NCI-H345 treated with DMSO at 0.1 percent for 48 hours (cell line): ENCODE data around the gene CFD.
"Not testable (repeated sequence)": the region's sequence is repeated elsewhere in the genome, so short reads cannot be mapped to it uniquely, and the experiment has no call there.

Experiments
- DNase-seq: peaks from one replicate; lab custom pipeline; 2025; ENCODE audit not compliant: unreplicated experiment; lab: John Stamatoyannopoulos, UW

The CFD gene

DNA sequence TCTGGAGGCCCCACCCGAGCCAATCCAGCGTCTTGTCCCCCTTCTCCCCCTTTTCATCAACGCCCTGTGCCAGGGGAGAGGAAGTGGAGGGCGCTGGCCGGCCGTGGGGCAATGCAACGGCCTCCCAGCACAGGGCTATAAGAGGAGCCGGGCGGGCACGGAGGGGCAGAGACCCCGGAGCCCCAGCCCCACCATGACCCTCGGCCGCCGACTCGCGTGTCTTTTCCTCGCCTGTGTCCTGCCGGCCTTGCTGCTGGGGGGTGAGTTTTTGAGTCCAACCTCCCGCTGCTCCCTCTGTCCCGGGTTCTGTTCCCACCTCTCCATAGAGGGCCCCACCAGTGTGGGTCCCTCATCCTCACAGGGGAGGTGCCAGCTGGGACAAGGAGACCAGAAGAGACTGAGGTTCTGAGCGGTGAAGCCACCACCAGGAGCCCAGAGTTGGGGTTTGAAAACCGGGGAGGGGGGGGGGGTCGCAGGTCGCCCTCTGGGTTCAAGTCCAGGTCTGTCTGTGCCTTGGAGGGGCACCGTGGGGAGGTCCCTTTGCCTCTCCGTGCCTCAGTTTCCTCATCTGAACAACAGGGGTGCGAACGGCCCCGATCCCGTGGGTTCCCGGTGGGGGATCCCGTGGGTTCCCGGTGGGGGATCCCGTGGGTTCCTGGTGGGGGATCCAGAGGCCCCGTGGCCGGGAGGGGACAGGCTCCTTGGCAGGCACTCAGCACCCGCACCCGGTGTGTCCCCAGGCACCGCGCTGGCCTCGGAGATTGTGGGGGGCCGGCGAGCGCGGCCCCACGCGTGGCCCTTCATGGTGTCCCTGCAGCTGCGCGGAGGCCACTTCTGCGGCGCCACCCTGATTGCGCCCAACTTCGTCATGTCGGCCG lies 7.1 kb upstream of the CFD start, which contains the start of gene ELANE:
TSS of gene ELANE (plus strand) at position 168 of the 878 bp plus-strand sequence. CDS start at position 194, 26 bp downstream.
- DNase-seq, result no peak

DNA sequence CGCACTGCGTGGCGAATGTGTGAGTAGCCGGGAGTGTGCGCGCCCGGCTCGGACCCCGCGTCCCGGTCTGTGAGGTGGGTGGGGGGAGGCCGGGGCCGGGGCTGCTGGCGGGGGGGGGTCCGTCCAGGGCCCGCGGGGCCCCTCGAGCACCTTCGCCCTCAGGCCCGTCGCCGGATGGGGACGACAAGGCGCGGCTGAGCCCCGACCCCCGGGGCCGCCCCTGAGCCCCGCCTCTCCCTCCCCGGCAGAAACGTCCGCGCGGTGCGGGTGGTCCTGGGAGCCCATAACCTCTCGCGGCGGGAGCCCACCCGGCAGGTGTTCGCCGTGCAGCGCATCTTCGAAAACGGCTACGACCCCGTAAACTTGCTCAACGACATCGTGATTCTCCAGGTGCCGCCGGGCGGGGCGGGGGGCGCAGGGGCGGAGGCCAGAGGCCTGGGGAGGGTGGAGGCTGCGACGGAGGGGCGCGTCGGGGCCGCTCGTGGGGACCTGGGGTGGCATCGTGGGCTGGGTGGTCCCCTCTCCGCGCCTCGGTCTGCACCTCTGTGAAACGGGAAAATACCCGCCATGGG lies 6.4 kb upstream of the CFD start:
- DNase-seq, result no peak

DNA sequence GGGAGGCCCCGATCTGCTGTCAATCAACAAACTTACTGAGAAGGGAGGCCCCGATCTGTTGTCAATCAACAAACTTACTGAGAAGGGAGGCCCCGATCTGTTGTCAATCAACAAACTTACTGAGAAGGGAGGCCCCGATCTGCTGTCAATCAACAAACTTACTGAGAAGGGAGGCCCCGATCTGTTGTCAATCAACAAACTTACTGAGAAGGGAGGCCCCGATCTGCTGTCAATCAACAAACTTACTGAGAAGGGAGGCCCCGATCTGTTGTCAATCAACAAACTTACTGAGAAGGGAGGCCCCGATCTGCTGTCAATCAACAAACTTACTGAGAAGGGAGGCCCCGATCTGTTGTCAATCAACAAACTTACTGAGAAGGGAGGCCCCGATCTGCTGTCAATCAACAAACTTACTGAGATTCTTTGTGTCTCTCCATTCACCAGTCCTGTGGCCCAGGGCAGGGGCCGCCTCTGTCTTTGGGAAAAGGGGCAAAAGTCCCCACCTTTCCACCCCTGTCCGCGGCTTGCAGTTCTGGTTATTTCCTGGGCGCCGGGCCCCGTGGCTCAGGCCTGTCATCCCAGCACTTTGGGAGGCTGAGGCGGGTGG lies 5.7 kb upstream of the CFD start:
- not testable (repeated sequence) for DNase-seq

DNA sequence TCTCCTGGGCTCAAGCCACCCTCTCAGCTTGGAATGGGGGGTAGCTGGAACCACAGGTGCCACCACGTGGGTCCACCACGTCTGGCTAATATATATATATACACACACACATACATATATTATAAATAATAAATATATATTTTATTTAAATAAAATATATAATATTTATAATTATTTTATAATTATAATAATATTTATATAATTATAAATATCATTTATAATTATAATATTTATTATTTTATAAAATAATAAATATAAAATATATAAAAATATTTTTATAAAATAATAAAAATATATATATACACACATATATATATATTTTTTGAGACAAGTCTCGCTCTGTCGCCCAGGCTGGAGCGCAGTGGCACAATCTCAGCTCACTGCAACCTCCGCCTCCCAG lies 4.9 kb upstream of the CFD start:
- DNase-seq, result no peak

DNA sequence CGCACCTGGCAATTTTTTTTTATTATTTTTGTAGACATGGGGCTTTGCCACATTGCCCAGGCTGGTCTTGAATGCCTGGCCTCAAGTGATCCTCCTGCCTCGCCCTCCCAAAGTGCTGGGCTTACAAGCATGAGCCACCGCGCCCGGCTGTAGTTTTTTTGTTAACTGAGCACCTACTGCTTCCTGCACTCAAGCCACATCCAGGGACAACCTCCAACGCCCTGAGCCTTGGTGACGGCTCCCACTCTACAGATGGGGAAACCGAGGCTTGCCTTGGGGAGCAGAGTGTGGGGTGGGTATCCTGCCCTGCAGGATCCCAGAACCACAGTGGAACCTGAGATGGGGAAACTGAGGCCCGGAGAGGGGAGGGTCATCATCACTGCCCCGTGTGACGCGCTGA lies 4.3 kb upstream of the CFD start:
- DNase-seq, result no peak

DNA sequence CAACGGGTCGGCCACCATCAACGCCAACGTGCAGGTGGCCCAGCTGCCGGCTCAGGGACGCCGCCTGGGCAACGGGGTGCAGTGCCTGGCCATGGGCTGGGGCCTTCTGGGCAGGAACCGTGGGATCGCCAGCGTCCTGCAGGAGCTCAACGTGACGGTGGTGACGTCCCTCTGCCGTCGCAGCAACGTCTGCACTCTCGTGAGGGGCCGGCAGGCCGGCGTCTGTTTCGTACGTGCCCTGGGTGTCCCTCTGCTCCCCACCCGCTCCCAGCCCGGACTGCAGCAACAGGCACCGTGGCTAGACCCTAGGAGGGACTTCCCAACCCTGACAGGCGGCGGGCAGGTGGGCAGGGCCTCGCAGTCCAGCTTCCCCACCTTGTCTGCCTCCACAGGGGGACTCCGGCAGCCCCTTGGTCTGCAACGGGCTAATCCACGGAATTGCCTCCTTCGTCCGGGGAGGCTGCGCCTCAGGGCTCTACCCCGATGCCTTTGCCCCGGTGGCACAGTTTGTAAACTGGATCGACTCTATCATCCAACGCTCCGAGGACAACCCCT lies 3.8 kb upstream of the CFD start:
- DNase-seq, result no peak

DNA sequence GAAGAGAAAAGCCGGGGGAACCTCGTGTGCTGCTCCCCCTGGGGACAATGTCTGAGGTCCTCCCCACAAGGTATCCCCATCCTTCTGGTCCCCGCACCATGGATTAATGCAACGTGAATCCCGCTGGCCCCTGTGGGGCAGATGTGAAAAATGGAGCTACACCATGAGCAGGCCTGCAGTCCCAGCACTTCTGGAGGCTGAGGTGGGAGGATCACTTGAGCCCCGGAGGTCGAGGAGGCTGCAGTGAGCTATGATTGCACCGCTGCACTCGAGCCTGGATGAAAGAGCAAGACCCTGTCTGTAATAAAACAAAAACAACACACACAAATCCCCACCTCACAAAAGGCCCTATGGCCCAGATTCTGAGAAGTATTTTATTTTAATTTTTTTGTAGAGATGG lies 1.2 kb upstream of the CFD start:
- no peak for DNase-seq

DNA sequence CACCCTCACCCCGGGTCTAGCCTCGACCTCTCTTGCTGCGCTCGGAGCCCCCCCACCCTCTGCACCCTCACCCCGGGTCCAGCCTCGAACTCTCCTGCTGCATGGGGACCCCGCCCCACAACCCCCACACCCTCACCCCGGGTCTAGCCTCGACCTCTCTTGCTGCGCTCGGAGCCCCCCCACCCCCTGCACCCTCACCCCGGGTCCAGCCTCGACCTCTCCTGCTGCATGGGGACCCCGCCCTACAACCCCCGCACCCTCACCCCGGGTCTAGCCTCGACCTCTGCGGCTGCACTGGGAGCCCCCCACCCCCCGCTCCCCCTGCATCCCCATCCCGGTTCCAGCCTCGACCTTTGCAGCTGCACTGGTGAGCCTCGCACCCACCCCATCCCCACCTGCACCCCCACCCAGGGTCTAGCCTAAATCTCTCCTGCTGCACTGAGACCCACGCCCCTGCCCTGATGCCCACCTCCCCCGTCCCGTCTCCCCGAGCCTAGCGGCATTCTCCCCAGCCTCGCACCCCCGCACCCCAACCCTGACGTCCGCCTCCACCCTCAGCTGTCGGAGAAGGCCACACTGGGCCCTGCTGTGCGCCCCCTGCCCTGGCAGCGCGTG lies 1.8 kb downstream of the CFD start:
- DNase-seq, result no peak

DNA sequence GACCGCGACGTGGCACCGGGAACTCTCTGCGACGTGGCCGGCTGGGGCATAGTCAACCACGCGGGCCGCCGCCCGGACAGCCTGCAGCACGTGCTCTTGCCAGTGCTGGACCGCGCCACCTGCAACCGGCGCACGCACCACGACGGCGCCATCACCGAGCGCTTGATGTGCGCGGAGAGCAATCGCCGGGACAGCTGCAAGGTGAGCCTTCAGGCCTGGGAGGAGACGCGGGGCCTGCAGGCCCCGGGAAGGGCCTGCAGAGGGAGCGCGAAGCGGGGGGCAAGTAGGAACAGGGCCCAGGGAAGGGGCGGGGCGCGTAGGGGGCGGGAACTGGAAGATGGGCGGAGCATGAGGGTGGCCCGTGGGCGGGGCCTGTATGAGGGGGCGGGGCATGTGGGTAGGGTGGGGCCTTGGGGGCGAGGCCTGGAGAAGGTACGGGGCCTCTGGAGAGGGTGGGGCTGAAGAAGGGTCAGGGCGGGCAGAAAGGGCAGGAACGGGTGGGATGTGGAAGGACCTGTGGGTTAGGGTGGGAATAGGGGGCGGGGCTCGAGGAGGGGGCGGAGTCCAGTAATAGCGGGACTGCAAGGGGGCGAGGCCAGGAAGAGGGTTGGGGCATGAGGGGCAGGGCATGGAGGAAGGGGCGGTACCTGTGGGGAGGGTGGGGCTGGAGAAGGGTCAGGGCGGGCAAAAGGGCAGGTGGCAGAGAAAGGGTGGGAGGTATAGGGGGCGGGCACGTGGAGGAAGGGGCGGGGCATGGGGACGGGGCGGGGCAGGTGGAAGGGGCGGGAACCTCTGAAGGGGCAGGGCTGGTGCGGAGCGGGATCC lies 2.5 kb downstream of the CFD start:
- DNase-seq, result no peak

DNA sequence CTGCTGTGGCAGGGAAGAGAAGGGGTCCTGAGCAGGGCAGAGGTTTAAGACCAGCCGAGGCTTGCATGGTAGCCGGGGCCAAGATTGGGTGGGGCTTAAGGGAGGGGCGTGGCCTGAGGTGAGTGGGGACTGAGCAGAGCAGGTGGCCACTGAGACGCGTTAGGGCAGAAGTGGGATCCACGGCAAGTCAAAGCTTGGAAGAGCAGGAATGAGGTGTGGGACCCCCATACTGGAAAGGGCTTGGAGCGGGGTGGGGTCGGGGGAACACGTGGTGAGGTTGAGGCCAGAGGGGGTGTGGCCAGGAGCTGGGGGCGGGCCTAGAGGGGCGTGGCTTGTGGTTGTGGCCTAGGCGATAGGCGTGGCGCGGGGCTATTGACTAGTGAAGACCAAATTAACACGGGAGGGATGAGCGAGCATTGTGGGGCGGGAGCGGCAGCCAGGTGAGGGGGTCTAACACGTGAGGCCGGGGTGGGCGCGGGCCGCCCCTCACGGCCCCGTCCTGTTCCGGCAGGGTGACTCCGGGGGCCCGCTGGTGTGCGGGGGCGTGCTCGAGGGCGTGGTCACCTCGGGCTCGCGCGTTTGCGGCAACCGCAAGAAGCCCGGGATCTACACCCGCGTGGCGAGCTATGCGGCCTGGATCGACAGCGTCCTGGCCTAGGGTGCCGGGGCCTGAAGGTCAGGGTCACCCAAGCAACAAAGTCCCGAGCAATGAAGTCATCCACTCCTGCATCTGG lies 3.3 kb downstream of the CFD start:
- DNase-seq, result no peak

DNA sequence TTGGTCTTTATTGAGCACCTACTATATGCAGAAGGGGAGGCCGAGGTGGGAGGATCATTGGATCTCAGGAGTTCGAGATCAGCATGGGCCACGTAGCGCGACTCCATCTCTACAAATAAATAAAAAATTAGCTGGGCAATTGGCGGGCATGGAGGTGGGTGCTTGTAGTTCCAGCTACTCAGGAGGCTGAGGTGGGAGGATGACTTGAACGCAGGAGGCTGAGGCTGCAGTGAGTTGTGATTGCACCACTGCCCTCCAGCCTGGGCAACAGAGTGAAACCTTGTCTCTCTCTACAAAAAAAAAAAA lies 3.8 kb downstream of the CFD start:
- no peak for DNase-seq

DNA sequence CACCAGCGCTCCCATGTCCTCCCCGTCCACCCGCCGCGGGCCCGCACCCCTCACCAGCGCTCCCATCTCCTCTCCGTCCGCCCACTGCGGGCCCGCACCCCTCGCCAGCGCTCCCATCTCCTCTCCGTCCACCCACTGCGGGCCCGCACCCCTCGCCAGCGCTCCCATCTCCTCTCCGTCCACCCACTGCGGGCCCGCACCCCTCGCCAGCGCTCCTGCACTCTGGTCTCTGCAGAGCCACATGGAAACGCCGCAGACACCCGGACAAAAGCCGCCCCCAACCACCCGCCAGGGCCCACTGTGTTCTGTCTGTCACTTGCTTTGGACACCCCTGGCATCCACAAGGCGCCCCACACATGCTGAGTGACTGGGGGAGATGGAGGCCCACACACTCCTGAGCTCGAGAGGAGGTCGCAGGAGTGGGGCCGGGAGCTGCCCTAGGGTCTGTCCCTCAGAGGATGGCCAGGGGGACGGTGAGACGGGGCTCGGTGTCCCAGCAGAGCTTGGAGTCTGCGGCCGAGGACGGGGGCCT lies 7.4 kb downstream of the CFD start:
- no peak for DNase-seq

DNA sequence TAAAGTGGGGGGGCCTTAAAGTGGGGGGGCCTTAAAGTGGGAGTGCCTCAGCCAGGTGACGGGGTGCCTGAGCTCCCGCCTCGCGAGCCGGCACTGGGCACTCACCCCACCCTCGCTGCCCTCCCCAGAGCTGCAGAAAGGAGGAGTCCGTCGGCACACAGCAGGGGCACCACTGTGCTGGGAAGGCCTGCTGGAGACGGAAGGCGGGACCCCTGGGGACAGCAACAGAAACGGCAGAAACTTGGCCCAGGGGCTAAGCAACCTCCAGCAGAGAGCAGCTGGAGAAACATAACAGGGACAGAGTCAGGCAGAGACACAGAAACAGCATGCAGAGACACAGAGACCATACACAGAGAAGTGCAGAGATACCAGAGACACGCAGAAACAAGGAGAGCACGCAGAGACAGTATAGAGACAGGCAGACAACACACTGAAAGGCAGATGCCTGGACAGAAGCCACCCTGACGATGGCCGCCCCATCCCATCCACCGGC lies 7.9 kb downstream of the CFD start:
- no peak for DNase-seq

DNA sequence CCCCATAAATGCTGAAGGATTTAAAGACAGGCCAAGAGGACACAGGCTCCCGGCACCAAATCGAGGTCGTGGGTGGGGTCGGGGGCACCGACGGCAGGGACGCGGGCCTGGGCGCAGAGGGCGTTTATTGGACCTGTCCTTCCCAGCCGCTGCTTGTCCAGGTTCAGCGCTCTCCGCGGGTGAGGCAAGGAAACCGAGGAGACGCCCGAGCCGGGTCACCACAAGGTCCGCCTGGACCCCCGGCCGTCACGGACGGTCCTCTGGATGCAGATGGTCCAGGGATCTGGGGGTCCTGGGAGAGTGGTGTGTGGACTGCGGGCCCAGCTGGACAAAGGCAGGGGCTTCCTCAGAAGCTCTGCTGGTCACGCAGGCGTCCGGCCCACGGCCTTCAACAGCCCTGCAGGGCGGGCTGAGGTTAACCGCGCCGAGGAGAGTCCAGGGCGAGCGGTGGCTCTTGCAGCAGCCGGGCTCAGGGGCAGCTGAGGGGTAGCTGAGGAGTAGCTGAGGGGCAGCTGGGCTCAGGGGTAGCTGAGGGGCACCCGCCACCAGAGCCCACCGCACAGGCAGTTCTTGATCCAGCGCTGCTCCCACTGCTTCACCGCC lies 8.5 kb downstream of the CFD start:
- no peak for DNase-seq

DNA sequence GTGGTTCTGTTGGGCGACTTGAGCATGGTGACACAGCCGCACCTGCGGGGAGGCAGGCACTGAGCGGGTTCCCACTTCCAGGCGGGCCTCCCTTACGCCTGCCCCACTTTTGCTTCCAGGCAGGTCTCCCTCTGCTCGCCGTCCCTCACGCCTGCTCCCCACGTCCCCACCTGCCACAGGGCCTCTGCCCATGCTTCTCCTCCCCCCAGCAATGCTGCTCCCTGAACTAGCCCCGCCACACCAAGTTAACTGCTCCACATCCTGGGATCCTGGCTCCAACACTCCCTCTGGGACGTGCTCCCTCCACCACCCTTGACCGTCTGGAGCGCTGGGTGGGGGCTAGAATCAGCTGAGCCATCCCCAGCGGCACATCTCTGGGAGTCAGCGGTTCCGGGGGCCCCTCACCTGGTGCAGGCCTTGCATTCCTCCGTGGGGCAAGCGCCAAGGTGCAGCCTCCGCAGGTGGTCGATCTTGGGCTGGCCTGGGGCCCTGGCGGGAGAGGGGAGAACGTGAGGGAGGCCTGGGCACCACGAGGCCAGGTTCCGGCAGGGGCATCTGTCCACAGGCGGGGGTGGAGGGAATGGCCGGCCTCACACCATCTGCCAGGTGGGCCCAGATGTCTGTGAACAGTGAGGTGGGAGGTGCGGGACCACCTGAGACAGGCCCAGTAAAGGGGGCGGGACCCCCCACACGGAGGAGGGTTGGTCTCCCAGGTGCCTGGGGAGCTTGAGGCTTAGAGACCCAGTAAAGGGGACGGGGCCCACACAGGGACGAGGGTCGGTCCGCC lies 9.2 kb downstream of the CFD start:
- no peak for DNase-seq

DNA sequence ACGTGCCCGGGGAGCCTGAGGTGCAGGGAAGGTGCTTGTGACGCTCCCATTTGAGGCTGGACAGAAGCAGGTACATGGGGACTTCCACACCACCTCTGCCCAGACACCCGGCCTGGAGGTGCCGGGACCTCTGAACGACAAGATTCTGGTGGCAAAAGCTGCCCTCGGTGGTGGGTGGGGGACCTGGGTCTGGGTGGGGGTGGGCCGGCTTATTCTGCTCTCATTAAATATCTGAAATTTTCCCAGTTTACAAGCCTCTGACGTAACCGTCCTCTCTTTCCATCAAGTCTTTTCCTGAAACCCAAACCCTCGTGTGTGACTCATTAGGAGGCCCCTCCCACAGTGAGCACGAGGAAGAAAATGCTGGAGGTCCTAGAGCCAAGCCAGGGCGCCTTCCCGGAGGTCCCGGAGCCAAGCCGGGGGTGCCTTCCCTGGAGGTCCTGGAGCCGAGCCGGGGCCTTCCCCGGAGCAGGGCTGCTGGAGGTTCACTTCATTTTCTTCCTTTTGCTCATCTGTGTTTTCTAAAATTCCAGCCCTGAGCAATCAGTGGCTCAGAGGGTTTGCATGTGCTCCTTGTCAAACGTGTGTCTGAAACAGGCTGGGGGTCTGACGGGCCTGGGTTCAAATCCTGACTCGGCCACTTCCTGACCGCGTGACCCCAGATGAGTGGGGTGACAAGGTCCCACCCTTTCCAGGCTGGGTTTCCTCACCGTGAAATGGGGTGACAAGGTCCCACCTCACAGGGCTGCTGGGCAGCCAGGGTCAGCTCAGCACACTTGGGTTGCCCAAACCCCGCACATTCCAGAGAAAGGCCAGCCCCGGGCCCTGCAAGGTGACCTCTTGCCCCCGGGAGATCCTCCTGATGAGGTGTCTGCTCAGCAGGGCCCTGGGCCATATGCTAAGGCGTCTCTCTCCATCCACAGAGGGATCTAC lies 10.0 kb downstream of the CFD start:
- DNase-seq, result no peak

DNA sequence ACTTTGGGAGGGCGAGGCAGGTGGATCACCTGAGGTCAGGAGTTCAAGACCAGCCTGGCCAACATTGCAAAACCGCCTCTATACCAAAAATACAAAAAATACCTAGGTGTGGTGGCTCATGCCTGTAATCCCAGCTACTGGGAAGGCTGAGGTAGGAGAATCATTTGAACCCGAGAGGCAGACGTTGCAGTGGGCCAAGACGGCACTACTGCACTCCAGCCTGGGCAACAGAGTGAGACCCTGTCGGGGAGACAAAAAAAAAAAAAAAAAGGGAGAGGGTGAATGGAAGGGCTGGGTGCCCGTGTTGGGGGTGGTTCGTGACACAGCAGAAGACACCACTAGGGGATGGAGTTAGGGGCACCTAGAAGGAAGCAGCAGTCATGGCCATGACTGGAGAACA lies 10.8 kb downstream of the CFD start:
- DNase-seq, result no peak
